ENCODE results near the gene FLOT1.
A peak's percentile ranks its signal among the peaks of the same experiment; 100 is the strongest.
"Not testable (repeated sequence)": the region's sequence is repeated elsewhere in the genome, so short reads cannot be mapped to it uniquely, and the experiment has no call there.

The FLOT1 gene

GRCh38 chr6:30766461-30767157 lies 24.1 kb upstream of the FLOT1 start:
- no peak for DNase-seq

DNA sequence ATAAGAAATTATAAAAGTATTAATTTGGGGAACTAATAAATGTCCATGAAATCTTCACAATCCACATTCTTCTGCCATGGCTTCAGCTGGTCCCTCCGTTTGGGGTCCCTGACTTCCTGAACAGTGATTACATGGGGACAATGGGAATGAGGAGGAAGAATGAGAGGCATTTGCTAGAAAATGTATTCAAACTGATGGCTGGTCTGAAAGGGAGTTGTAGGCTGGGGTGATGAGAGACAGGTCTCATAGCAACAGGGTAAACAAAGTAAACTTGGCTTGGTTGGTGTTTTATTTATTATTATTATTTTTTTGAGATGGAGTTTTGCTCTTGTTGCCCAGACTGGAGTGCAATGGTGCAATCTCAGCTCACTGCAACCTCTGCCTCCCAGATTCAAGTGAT lies 23.0 kb upstream of the FLOT1 start:
- DNase-seq: not testable (repeated sequence)

GRCh38 chr6:30764490-30765043 lies 22.1 kb upstream of the FLOT1 start:
- DNase-seq: not testable (repeated sequence)

GRCh38 chr6:30763618-30764489 lies 21.4 kb upstream of the FLOT1 start:
- DNase-seq: peak; percentile 46

GRCh38 chr6:30763155-30763617 lies 20.7 kb upstream of the FLOT1 start:
- DNase-seq: no peak

- no peak for DNase-seq
Observed at GRCh38 chr6:30761791-30762429, 19.4 kb upstream of the FLOT1 start.

GRCh38 chr6:30760549-30760948 lies 18.1 kb upstream of the FLOT1 start:
- DNase-seq: no peak

DNA sequence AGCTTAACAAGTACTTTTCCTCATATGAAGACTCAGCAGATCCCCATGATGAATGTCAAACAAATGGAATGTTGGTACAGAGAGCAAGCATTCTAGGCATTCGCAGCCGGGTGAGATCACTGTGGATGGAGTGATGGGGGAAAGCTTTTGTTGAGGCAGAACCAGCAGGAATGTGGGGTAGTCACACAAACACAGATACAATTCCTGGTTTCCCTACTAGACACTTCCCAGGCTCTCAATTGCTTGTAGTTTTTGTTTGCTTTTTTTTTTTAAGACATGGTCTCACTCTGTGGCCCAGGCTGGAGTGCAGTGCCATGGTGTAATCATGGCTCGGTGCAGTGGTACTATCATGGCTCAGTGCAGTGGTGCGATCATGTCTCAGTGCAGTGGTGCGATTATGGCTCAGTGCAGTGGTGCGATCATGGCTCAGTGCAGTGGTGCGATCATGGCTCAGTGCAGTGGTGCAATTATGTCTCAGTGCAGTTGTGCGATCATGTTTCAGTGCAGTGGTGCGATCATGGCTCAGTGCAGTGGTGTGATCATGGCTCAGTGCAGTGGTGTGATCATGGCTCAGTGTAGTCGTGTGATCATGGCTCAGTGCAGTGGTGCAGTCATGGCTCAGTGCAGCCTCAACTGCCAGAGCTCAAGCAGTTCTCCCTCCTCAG lies 17.2 kb upstream of the FLOT1 start:
- DNase-seq: peak; percentile 71

DNA sequence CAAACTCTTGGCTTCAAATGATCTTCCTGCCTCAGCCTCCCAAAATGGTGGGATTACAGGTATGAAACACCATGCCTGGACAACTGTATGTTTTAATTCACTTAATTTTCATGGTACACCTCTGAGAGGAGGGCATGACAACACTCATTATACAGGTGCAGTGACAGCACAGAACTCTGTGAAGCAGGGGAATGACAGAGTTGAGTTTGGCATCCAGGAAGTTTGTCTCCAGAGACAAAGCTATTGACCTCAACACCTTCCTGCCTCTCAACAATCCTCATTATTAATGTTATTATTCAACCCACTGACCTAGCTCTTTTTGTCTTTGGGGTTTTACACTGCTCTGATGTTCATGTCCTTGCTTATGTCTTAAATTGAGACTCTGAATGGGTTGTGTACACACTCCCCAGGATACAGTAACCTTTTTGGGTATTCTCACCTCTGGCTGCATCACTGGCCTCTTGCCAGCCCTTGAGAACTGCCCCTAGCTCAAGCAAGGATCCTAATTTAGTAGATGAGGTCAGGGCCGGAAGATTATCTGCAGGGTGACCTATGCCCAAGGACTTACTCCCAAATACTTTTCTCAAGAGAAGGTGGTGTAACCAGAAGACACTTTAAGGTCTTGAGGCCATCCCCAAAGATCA lies 14.9 kb upstream of the FLOT1 start:
- no peak for DNase-seq

- not testable (repeated sequence) for DNase-seq
Observed at GRCh38 chr6:30756405-30757003, 14.0 kb upstream of the FLOT1 start.

DNA sequence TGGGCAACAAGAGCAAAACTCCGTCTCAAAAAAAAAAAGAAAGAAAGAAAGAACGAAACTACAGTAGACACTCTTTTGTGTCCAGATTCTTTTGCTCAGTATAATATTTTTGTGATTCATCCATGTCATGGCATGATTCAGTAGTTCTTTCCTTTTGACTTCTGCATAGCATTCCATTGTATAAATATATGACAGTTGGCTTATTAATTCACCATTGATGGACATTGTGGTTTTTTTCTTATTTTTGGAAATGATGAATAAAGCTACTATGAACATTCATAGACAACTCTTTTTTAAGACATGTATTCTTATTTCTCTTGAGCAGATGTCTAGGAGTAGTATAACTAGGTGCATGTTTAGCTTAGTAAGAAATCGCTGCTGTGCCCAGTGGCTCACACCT lies 12.1 kb upstream of the FLOT1 start:
- DNase-seq: no peak

GRCh38 chr6:30752157-30752927 lies 9.9 kb upstream of the FLOT1 start:
- DNase-seq: peak; percentile 59

DNA sequence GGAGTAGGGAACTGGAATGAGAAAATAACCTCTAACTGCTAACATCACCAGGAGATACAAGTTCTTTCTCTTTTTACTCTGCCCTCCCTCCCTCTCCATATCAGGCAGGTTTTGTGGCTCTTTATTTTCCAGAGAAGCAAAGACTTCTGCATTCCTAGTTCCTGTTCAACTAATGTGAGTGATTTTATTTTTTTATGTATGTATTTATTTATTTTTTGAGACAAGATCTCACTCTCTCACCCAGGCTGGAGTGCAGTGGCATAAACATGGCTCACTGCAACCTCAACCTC lies 7.8 kb upstream of the FLOT1 start:
- no peak for DNase-seq

DNA sequence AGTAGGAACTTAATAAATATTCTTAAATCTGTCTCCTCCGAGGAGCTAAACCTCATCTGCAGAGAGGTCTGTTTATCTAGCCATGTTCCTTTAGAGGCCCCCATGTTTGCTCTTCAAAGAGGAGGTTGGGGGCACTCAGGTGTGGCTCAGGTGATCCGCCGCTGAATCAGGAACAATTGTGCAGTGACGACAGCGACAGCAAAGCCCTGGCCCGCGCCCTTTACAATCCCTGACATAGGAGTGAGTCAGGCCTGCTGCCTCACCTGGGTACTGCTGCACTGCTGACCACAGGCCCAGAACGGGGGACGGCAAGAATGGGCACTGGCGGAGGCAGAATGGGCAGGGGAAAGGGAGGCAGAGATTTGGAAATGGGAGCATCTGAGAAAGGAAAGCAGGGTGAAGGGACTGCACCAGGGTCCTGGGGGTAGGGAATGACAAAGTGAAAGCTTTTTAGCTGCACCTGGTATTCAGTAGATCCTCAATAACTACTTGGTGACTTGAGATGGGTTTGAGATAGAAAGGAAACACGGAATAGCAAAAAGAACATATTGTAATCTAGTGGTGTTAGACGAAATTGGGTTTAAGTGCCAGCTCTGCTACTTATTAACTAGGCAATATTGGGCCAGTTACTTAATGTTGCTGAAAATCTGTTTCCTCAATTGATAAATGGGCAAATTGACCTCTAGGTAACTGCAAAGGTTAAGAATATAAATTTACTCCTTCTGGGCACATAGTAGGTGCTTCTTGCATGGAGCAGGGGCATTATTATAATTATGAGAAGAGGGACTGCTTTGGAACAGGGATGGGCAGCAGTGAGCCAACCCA lies 7.3 kb upstream of the FLOT1 start:
- DNase-seq: no peak

GRCh38 chr6:30748851-30749540 lies 6.5 kb upstream of the FLOT1 start:
- no peak for DNase-seq

GRCh38 chr6:30747902-30748769 lies 5.6 kb upstream of the FLOT1 start:
- no peak for DNase-seq

DNA sequence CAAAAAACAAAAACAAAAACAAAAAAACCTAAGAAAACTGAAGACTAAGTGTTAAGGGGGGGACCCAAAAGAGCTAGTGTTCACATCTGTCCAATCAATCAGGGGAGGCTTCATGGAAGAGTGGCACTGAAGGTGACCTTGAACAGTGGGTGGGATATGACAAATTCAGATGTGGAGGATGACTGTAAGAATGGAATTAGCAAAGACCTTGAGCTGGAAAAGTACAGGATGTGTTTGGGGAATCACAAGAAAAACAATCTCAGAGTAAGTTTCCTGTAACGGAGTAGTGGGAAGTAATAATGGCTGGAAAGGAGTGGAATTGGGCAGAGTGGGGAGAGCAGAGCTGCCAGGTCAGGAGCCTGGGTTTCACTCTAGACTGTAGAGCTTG lies 4.8 kb upstream of the FLOT1 start:
- no peak for DNase-seq

- no peak for DNase-seq
Observed at GRCh38 chr6:30744054-30744805, 1.7 kb upstream of the FLOT1 start, which contains the start of gene IER3. IER3 (minus strand) TSS chr6:30744547; CDS start chr6:30744518, 29 bp downstream.
